ENCODE results near the gene NHLRC1. TPM values are rescaled to one million over a fixed set of nuclear protein-coding genes. Genes with fewer than 3 reads are reported as not detected.

NHLRC1 gene
- total and polyA plus RNA-seq, 2 of the 8 experiments (the other 6 are each of a cell fraction or from before 2014, with no cell fraction given): 0.57 to 0.58 TPM

- TF ChIP-seq ATF2 (IDR thresholded peaks at IDR 0.05; ENCODE audit: low read length) (no peak), SP4 (IDR thresholded peaks at IDR 0.05; ENCODE audit: low read length) (no peak)
- TF ChIP-seq, protein P1, sequence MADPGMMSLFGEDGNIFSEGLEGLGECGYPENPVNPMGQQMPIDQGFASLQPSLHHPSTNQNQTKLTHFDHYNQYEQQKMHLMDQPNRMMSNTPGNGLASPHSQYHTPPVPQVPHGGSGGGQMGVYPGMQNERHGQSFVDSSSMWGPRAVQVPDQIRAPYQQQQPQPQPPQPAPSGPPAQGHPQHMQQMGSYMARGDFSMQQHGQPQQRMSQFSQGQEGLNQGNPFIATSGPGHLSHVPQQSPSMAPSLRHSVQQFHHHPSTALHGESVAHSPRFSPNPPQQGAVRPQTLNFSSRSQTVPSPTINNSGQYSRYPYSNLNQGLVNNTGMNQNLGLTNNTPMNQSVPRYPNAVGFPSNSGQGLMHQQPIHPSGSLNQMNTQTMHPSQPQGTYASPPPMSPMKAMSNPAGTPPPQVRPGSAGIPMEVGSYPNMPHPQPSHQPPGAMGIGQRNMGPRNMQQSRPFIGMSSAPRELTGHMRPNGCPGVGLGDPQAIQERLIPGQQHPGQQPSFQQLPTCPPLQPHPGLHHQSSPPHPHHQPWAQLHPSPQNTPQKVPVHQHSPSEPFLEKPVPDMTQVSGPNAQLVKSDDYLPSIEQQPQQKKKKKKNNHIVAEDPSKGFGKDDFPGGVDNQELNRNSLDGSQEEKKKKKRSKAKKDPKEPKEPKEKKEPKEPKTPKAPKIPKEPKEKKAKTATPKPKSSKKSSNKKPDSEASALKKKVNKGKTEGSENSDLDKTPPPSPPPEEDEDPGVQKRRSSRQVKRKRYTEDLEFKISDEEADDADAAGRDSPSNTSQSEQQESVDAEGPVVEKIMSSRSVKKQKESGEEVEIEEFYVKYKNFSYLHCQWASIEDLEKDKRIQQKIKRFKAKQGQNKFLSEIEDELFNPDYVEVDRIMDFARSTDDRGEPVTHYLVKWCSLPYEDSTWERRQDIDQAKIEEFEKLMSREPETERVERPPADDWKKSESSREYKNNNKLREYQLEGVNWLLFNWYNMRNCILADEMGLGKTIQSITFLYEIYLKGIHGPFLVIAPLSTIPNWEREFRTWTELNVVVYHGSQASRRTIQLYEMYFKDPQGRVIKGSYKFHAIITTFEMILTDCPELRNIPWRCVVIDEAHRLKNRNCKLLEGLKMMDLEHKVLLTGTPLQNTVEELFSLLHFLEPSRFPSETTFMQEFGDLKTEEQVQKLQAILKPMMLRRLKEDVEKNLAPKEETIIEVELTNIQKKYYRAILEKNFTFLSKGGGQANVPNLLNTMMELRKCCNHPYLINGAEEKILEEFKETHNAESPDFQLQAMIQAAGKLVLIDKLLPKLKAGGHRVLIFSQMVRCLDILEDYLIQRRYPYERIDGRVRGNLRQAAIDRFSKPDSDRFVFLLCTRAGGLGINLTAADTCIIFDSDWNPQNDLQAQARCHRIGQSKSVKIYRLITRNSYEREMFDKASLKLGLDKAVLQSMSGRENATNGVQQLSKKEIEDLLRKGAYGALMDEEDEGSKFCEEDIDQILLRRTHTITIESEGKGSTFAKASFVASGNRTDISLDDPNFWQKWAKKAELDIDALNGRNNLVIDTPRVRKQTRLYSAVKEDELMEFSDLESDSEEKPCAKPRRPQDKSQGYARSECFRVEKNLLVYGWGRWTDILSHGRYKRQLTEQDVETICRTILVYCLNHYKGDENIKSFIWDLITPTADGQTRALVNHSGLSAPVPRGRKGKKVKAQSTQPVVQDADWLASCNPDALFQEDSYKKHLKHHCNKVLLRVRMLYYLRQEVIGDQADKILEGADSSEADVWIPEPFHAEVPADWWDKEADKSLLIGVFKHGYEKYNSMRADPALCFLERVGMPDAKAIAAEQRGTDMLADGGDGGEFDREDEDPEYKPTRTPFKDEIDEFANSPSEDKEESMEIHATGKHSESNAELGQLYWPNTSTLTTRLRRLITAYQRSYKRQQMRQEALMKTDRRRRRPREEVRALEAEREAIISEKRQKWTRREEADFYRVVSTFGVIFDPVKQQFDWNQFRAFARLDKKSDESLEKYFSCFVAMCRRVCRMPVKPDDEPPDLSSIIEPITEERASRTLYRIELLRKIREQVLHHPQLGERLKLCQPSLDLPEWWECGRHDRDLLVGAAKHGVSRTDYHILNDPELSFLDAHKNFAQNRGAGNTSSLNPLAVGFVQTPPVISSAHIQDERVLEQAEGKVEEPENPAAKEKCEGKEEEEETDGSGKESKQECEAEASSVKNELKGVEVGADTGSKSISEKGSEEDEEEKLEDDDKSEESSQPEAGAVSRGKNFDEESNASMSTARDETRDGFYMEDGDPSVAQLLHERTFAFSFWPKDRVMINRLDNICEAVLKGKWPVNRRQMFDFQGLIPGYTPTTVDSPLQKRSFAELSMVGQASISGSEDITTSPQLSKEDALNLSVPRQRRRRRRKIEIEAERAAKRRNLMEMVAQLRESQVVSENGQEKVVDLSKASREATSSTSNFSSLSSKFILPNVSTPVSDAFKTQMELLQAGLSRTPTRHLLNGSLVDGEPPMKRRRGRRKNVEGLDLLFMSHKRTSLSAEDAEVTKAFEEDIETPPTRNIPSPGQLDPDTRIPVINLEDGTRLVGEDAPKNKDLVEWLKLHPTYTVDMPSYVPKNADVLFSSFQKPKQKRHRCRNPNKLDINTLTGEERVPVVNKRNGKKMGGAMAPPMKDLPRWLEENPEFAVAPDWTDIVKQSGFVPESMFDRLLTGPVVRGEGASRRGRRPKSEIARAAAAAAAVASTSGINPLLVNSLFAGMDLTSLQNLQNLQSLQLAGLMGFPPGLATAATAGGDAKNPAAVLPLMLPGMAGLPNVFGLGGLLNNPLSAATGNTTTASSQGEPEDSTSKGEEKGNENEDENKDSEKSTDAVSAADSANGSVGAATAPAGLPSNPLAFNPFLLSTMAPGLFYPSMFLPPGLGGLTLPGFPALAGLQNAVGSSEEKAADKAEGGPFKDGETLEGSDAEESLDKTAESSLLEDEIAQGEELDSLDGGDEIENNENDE (IDR thresholded peaks at IDR 0.05; ENCODE audit: insufficient replicate concordance, low read length): no peak
- TF ChIP-seq, protein P2, sequence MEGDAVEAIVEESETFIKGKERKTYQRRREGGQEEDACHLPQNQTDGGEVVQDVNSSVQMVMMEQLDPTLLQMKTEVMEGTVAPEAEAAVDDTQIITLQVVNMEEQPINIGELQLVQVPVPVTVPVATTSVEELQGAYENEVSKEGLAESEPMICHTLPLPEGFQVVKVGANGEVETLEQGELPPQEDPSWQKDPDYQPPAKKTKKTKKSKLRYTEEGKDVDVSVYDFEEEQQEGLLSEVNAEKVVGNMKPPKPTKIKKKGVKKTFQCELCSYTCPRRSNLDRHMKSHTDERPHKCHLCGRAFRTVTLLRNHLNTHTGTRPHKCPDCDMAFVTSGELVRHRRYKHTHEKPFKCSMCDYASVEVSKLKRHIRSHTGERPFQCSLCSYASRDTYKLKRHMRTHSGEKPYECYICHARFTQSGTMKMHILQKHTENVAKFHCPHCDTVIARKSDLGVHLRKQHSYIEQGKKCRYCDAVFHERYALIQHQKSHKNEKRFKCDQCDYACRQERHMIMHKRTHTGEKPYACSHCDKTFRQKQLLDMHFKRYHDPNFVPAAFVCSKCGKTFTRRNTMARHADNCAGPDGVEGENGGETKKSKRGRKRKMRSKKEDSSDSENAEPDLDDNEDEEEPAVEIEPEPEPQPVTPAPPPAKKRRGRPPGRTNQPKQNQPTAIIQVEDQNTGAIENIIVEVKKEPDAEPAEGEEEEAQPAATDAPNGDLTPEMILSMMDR (IDR thresholded peaks at IDR 0.05; ENCODE audit: control extremely low read depth in 1 of 3, insufficient read depth in 1 of 3, low read depth in 1 of 3, low read length in 3 of 3): no peak
Observed at GRCh38 chr6:18136260-18136659, 13.8 kb upstream of the NHLRC1 start (continued).
